SK-N-SH (cell line): ENCODE data around the gene PEX14. TPM values are rescaled to one million over a fixed set of nuclear protein-coding genes. Genes with fewer than 3 reads are reported as not detected.

Experiments used
- CTCF ChIA-PET: fragments of 300-600, 350-600 bp; formaldehyde crosslinking; extraction: SDS; loops from one replicate; lab custom pipeline; 2021; lab: Yijun Ruan, JAX
- POLR2A ChIA-PET: fragments of 350-600 bp; sonication (Branson Sonifier 250); formaldehyde crosslinking; extraction: SDS; loops from one replicate; lab custom pipeline; 2020; ENCODE audit warnings: antibody characterized with exemption, inconsistent platforms; lab: Yijun Ruan, JAX
- DNase-seq: peaks from one replicate; pipeline ENCODE4 v3.0.0; 2012
- H2AFZ ChIP-seq: fragments of 200-600 bp; sonication (generic); 2 replicates; pipeline ENCODE4 v1.8.1; 2016; ENCODE audit warnings: antibody characterized with exemption, mild to moderate bottlenecking, low read depth
- H3F3A ChIP-seq: fragments of 200-600 bp; sonication (generic); replicated peaks from 2 replicates; pipeline ENCODE3; 2016; ENCODE audit warnings: antibody characterized with exemption, mild to moderate bottlenecking; ENCODE audit not compliant: insufficient read depth
- H3K27ac ChIP-seq, 2 experiments: fragments of 200-500 bp in 1 of 2; fragments of 200-600 bp in 1 of 2; sonication (Bioruptor generic) in 1 of 2; sonication (generic), shearing (Covaris generic) in 1 of 2; 2 replicates each; pipeline versions ENCODE4 v1.5.1 to v1.6.1; 2014 to 2016; ENCODE audit warnings: low read depth in 2 of 2, inconsistent platforms in 1 of 2, low read length in 1 of 2, mild to moderate bottlenecking in 1 of 2, mixed read lengths in 1 of 2
- H3K27me3 ChIP-seq: fragments of 200-600 bp; sonication (generic), shearing (Covaris generic); 2 replicates; pipeline ENCODE4 v1.6.1; 2016; ENCODE audit warnings: mixed run types; ENCODE audit not compliant: insufficient read depth
- H3K36me3 ChIP-seq, 2 experiments: fragments of 200-500 bp in 1 of 2; fragments of 200-600 bp in 1 of 2; sonication (Bioruptor generic) in 1 of 2; sonication (generic) in 1 of 2; replicated peaks in 1 of 2; 2 replicates each; pipeline versions ENCODE3 to v1.5.1; 2014 to 2016; ENCODE audit warnings: low read length in 1 of 2, mild to moderate bottlenecking in 1 of 2; ENCODE audit not compliant: insufficient read depth in 2 of 2, control insufficient read depth in 1 of 2
- H3K4me1 ChIP-seq, 2 experiments: fragments of 200-500 bp in 1 of 2; fragments of 200-600 bp in 1 of 2; sonication (Bioruptor generic) in 1 of 2; sonication (generic), shearing (Covaris generic) in 1 of 2; 2 replicates each; pipeline versions ENCODE4 v1.5.1 to v1.6.1; 2014 to 2016; ENCODE audit warnings: low read depth in 1 of 2, low read length in 1 of 2, mixed run types in 1 of 2; ENCODE audit not compliant: insufficient read depth in 2 of 2, control insufficient read depth in 1 of 2
- H3K4me2 ChIP-seq: fragments of 200-600 bp; sonication (generic), shearing (Covaris generic); 2 replicates; pipeline ENCODE4 v1.6.1; 2017; ENCODE audit warnings: mixed run types
- H3K4me3 ChIP-seq, 2 experiments: fragments of 200-500 bp in 1 of 2; fragments of 200-600 bp in 1 of 2; sonication (Bioruptor generic) in 1 of 2; sonication (generic), shearing (Covaris generic) in 1 of 2; 2 replicates each; pipeline versions ENCODE4 v1.5.1 to v1.8.1; 2014 to 2016; ENCODE audit warnings: low read depth in 2 of 2, inconsistent platforms in 1 of 2, low read length in 1 of 2, mild to moderate bottlenecking in 1 of 2, mixed read lengths in 1 of 2, moderate library complexity in 1 of 2
- H3K79me2 ChIP-seq: fragments of 200-600 bp; sonication (generic); 2 replicates; pipeline ENCODE4 v1.8.1; 2017; ENCODE audit warnings: mild to moderate bottlenecking; ENCODE audit not compliant: insufficient read depth
- H3K9ac ChIP-seq: fragments of 200-600 bp; sonication (generic); 2 replicates; pipeline ENCODE4 v1.6.1; 2017; ENCODE audit warnings: mixed run types
- H3K9me2 ChIP-seq: fragments of 200-600 bp; sonication (generic); 2 replicates; pipeline ENCODE4 v1.6.1; 2017; ENCODE audit warnings: mixed run types
- H3K9me3 ChIP-seq: fragments of 200-600 bp; sonication (generic); 2 replicates; pipeline ENCODE4 v1.6.1; 2017; ENCODE audit warnings: mixed run types, mild to moderate bottlenecking, moderate library complexity
- H4K20me1 ChIP-seq: fragments of 200-600 bp; sonication (generic); 2 replicates; pipeline ENCODE4 v1.6.1; 2017; ENCODE audit warnings: mild to moderate bottlenecking, mixed run types; ENCODE audit not compliant: insufficient read depth
- CHD2 ChIP-seq: fragments of 150-350 bp; IDR thresholded peaks from 2 replicates; pipeline ENCODE4 v1.6.1; 2018; ENCODE audit warnings: low read length; ENCODE audit not compliant: partially characterized antibody
- CTCF ChIP-seq: fragments of 200-600 bp; sonication (generic); IDR thresholded peaks from 2 replicates; pipeline ENCODE4 v1.6.1; 2017; ENCODE audit warnings: antibody characterized with exemption, mild to moderate bottlenecking, moderate library complexity
- EP300 ChIP-seq, 2 experiments: IDR thresholded peaks; 2 replicates each; pipeline versions ENCODE4 v1.4.0 to v1.6.1; 2012; ENCODE audit warnings: borderline replicate concordance in 1 of 2, low read depth in 1 of 2, low read length in 1 of 2
- EZH2phosphoT487 ChIP-seq: fragments of 200-600 bp; sonication (generic); IDR thresholded peaks from 2 replicates; pipeline ENCODE4 v1.6.1; 2017; ENCODE audit warnings: low read depth, mixed run types, mild to moderate bottlenecking, antibody characterized with exemption, moderate library complexity, borderline replicate concordance
- FOSL2 ChIP-seq: IDR thresholded peaks from 2 replicates; pipeline ENCODE4 v1.4.0; 2012; ENCODE audit warnings: low read depth, mild to moderate bottlenecking, moderate library complexity, borderline replicate concordance
- FOXM1 ChIP-seq: IDR thresholded peaks from 2 replicates; pipeline ENCODE4 v1.4.0; 2012; ENCODE audit warnings: low read depth, mild to moderate bottlenecking
- GATA2 ChIP-seq: sonication (generic); formaldehyde crosslinking; IDR thresholded peaks from 2 replicates; pipeline ENCODE4 v1.5.0; 2020; ENCODE audit warnings: mild to moderate bottlenecking, missing genetic modification reagents
- JUND ChIP-seq: IDR thresholded peaks from 2 replicates; pipeline ENCODE4 v1.4.0; 2012
- NFIC ChIP-seq: IDR thresholded peaks from 2 replicates; pipeline ENCODE4 v1.4.0; 2012; ENCODE audit warnings: borderline replicate concordance
- NRF1 ChIP-seq: IDR thresholded peaks from 2 replicates; pipeline ENCODE4 v1.6.1; 2012; ENCODE audit warnings: low read depth, mild to moderate bottlenecking, low read length
- POLR2AphosphoS5 ChIP-seq: IDR thresholded peaks from 2 replicates; pipeline ENCODE4 v1.6.1; 2012; ENCODE audit warnings: low read depth, low read length
- RAD21 ChIP-seq: IDR thresholded peaks from 2 replicates; pipeline ENCODE4 v1.6.1; 2012; ENCODE audit warnings: mild to moderate bottlenecking, low read length
- RFX5 ChIP-seq: IDR thresholded peaks from 2 replicates; pipeline ENCODE4 v1.6.1; 2012; ENCODE audit warnings: mild to moderate bottlenecking, improper control_type of control experiment, low read length
- RXRA ChIP-seq: IDR thresholded peaks from 2 replicates; pipeline ENCODE4 v1.4.0; 2012; ENCODE audit warnings: low read depth, mild to moderate bottlenecking, borderline replicate concordance
- SIN3A ChIP-seq: IDR thresholded peaks from 2 replicates; pipeline ENCODE4 v1.6.1; 2012; ENCODE audit warnings: low read depth, mild to moderate bottlenecking, low read length, moderate library complexity, borderline replicate concordance
- TAF1 ChIP-seq: IDR thresholded peaks from 2 replicates; pipeline ENCODE4 v1.6.1; 2012; ENCODE audit warnings: low read depth, mild to moderate bottlenecking, low read length, moderate library complexity, borderline replicate concordance
- USF2 ChIP-seq: fragments of 150-350 bp; IDR thresholded peaks from 2 replicates; pipeline ENCODE4 v1.6.1; 2017; ENCODE audit warnings: antibody characterized with exemption, low read length, low read depth, borderline replicate concordance
- YY1 ChIP-seq: IDR thresholded peaks from 2 replicates; pipeline ENCODE4 v1.4.0; 2012; ENCODE audit warnings: low read depth, mild to moderate bottlenecking
- WGBS: methylation state at CpG from one replicate; pipeline ENCODE4 v1.1.6; 2017; ENCODE audit warnings: low lambda C conversion rate; 5-methylcytosine and 5-hydroxymethylcytosine counted together
- polyA plus RNA-seq, 3 experiments: library from polyadenylated mRNA; depleted of rRNA; stranded (reverse); fragments of >200 nt; gene quantifications; 2 replicates each; pipeline ENCODE4 v1.2.3, GENCODE V29; 2012
- TF ChIP-seq, protein P1 (sequence below): IDR thresholded peaks from 2 replicates; pipeline ENCODE4 v1.6.1; 2012; ENCODE audit warnings: mild to moderate bottlenecking, low read depth, low read length, moderate library complexity

Gene PEX14
- polyA plus RNA-seq, 1 of the 3 experiments (the other 2 are of a cell fraction) = 36.2 TPM

- Histone ChIP-seq H3K4me3 (no peak overlapping the region), H3K36me3 (peaks cover 0 to 5% of the 10 kb centered on the region in 2 experiments), H3K9ac (no peak overlapping the region), H3K9me3 (no peaks in the 10 kb centered on the region), H3F3A (no peaks in the 10 kb centered on the region), H3K4me2 (no peak overlapping the region), H3K79me2 (peaks cover 100% of the 10 kb centered on the region), H4K20me1 (no peaks in the 10 kb centered on the region), H3K4me1 (peaks cover 0 to 4% of the 10 kb centered on the region in 2 experiments; a peak in 1 of 4 replicates), H2AFZ (no peak overlapping the region), H3K27ac (no peak overlapping the region), H3K27me3 (no peaks in the 10 kb centered on the region), H3K9me2 (no peaks in the 10 kb centered on the region)
- POLR2A ChIA-PET = no interaction called here
- CTCF ChIA-PET = interaction anchor here (1.4 kb wide), 1 partner anchor 14 kb away, joined by 6 read pairs; no protein-coding TSS in a partner anchor
- TF ChIP-seq YY1 (no peak), CHD2 (no peak), CTCF (no peak)
- DNase-seq = no peak
- 92% methylated on average over 2 of the region's 2 CpGs for WGBS
Measured at GRCh38 chr1:10480614-10481013, 5.9 kb downstream of the PEX14 start.

- Histone ChIP-seq H2AFZ (no peak overlapping the region), H3K27ac (no peak overlapping the region; a peak in 1 of 4 replicates), H3K4me3 (no peak overlapping the region), H4K20me1 (no peaks in the 10 kb centered on the region), H3K9me3 (no peaks in the 10 kb centered on the region), H3K9ac (no peak overlapping the region), H3K4me2 (no peak overlapping the region), H3K9me2 (no peaks in the 10 kb centered on the region), H3K36me3 (peaks cover 0 to 5% of the 10 kb centered on the region in 2 experiments), H3F3A (no peaks in the 10 kb centered on the region), H3K27me3 (no peaks in the 10 kb centered on the region), H3K79me2 (peaks cover 97% of the 10 kb centered on the region), H3K4me1 (peaks cover 0 to under 1% of the 10 kb centered on the region in 2 experiments; a peak in 1 of 4 replicates)
- no peak for DNase-seq
- WGBS = 89% methylated on average over 6 of the region's 6 CpGs
- CTCF ChIA-PET = interaction anchor here (2.2 kb wide), 1 partner anchor 10 kb away, joined by 23 read pairs; no protein-coding TSS in a partner anchor
- POLR2A ChIA-PET = no interaction called here
- TF ChIP-seq POLR2AphosphoS5 (no peak), RAD21 (no peak), FOSL2 (no peak), TAF1 (no peak), NRF1 (no peak), YY1 (no peak), RFX5 (no peak), JUND (no peak), CHD2 (no peak), EZH2phosphoT487 (no peak), FOXM1 (no peak), RXRA (no peak), USF2 (no peak), NFIC (no peak), GATA2 (CRISPR knock-in tag) (no peak), EP300 (IDR thresholded peaks at IDR 0.05; ENCODE audit: borderline replicate concordance in 1 of 2, low read depth in 1 of 2, low read length in 1 of 2) (no peak), SIN3A (no peak), CTCF (no peak)
- TF ChIP-seq, protein P1, sequence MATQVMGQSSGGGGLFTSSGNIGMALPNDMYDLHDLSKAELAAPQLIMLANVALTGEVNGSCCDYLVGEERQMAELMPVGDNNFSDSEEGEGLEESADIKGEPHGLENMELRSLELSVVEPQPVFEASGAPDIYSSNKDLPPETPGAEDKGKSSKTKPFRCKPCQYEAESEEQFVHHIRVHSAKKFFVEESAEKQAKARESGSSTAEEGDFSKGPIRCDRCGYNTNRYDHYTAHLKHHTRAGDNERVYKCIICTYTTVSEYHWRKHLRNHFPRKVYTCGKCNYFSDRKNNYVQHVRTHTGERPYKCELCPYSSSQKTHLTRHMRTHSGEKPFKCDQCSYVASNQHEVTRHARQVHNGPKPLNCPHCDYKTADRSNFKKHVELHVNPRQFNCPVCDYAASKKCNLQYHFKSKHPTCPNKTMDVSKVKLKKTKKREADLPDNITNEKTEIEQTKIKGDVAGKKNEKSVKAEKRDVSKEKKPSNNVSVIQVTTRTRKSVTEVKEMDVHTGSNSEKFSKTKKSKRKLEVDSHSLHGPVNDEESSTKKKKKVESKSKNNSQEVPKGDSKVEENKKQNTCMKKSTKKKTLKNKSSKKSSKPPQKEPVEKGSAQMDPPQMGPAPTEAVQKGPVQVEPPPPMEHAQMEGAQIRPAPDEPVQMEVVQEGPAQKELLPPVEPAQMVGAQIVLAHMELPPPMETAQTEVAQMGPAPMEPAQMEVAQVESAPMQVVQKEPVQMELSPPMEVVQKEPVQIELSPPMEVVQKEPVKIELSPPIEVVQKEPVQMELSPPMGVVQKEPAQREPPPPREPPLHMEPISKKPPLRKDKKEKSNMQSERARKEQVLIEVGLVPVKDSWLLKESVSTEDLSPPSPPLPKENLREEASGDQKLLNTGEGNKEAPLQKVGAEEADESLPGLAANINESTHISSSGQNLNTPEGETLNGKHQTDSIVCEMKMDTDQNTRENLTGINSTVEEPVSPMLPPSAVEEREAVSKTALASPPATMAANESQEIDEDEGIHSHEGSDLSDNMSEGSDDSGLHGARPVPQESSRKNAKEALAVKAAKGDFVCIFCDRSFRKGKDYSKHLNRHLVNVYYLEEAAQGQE = no peak
Measured at GRCh38 chr1:10484521-10484920, 9.8 kb downstream of the PEX14 start.
